Ovary (tissue), 9 donors: ENCODE results near the gene MDM4. TPM values are rescaled to one million over a fixed set of nuclear protein-coding genes. Genes with fewer than 3 reads are reported as not detected.
"Not testable (repeated sequence)": the region's sequence is repeated elsewhere in the genome, so short reads cannot be mapped to it uniquely, and the experiment has no call there.

ENCODE experiments used
- DNase-seq, 5 donors: peaks; one replicate each; pipeline ENCODE4 v3.0.0-alpha.2; 2019 to 2020
- H3K27ac ChIP-seq, 2 donors: fragments of 200-600 bp; one replicate each; pipeline versions ENCODE4 v1.5.1 to v1.8.0; 2019 to 2022
- H3K27me3 ChIP-seq: fragments of 200-600 bp; one replicate; pipeline ENCODE4 v1.8.0; 2022
- H3K36me3 ChIP-seq: fragments of 200-600 bp; sonication (generic); one replicate; pipeline ENCODE4 v1.5.1; 2019
- H3K4me1 ChIP-seq: one replicate; pipeline ENCODE4 v1.8.1; 2013; ENCODE audit warnings: mild to moderate bottlenecking, moderate library complexity; ENCODE audit not compliant: insufficient read depth
- H3K4me3 ChIP-seq: fragments of 200-600 bp; sonication (generic); one replicate; pipeline ENCODE4 v1.5.1; 2017
- H3K9me3 ChIP-seq, 2 donors: fragments of 200-600 bp in 1 of 2; sonication (generic) in 1 of 2; one replicate each; pipeline versions ENCODE4 v1.5.1 to v1.8.1; 2013 to 2019; ENCODE audit warnings: mild to moderate bottlenecking in 1 of 2, moderate library complexity in 1 of 2
- CTCF ChIP-seq, 3 donors: fragments of 450-650 bp in 2 of 3; fragments of 200-600 bp in 1 of 3; IDR thresholded peaks; one replicate each; pipeline versions ENCODE4 v1.5.1 to v1.8.0; 2016 to 2022; ENCODE audit warnings: antibody characterized with exemption in 3 of 3, mild to moderate bottlenecking in 1 of 3
- EP300 ChIP-seq: sonication (generic); formaldehyde crosslinking; IDR thresholded peaks from one replicate; pipeline ENCODE4 v1.6.1; 2017; ENCODE audit warnings: antibody characterized with exemption
- POLR2A ChIP-seq: fragments of 450-650 bp; IDR thresholded peaks from one replicate; pipeline ENCODE4 v1.6.1; 2017; ENCODE audit warnings: antibody characterized with exemption, mild to moderate bottlenecking, moderate library complexity
- WGBS, 3 donors: extraction: QIAGEN DNeasy Blood & Tissue Kit in 1 of 3; methylation state at CpG; one replicate each; pipeline versions ENCODE4 v1.1.5 to v1.1.7; 2013 to 2017; 5-methylcytosine and 5-hydroxymethylcytosine counted together
- intact Hi-C, 4 donors: fragments of 100-400 bp; cut with DNase I; formaldehyde crosslinking; loops; one replicate each; pipeline versions ENCODE4 v1.11.0 to v1.15.1; 2022 to 2023
- polyA plus RNA-seq, 2 donors: library from polyadenylated mRNA; stranded (reverse); fragments of 200-250 nt in 1 of 2; fragments of 350-450 nt in 1 of 2; fragmentation: Illumina TruSeq in 1 of 2; extraction: RNeasy Lipid Tissue Mini Kit (QIAGEN cat#74804) in 1 of 2; gene quantifications; one replicate each; pipeline ENCODE4 v1.2.3, GENCODE V29; 2013 to 2014
- total RNA-seq, 7 donors: library from RNA; depleted of rRNA in 2 of 7; stranded (reverse); fragments of >200 nt in 2 of 7; fragmentation: NEBNext Ultra II Directional in 3 of 7; extraction: Animal tissue kit (Norgen Biotek cat#: 25700) in 3 of 7; gene quantifications; one replicate each; pipeline versions ENCODE4 v1.1.0 to v1.2.4, GENCODE V29; 2016 to 2023
- donor health status: DM: no; HTN: no; CAD: no; lungs with moderate emphysema.
- donor health status: DM: no; HTN: no; CAD: no.
- donor health status: Bipolar disorder and iron deficiency.
- donor health status: DM: yes; HTN: yes; CAD: no.
- donor health status: DM: no; HTN: no; CAD: no.
- donor health status: DM: yes; HTN: yes; CAD: no.

MDM4 gene
- total and polyA plus RNA-seq, 9 donors: 10.2 to 113 (median 76.8) TPM

- intact Hi-C loops: no loop called here
These were observed 3.0 kb upstream of the MDM4 start for GRCh38 chr1:204513117-204513716.

GRCh38 chr1:204514828-204515227, 1.4 kb upstream of the MDM4 start:
- no peaks in the 10 kb centered on the region for H3K9me3 ChIP-seq
- WGBS, 3 donors: 59 to 62% (median 61%) methylated on average over 2 of the region's 2 CpGs
- no peak overlapping the region for H3K27ac ChIP-seq
- H3K4me1 ChIP-seq: peaks cover 7% of the 10 kb centered on the region
- DNase-seq: no peak
- H3K4me3 ChIP-seq: no peak overlapping the region
- H3K36me3 ChIP-seq: no peaks in the 10 kb centered on the region
- TF ChIP-seq CTCF (IDR thresholded peaks at IDR 0.05) (no peak), POLR2A (no peak), EP300 (no peak)
- H3K27me3 ChIP-seq: no peaks in the 10 kb centered on the region
- intact Hi-C loops: no loop called here

More at GRCh38 chr1:204513117-204513716, 3.0 kb upstream of the MDM4 start:
- Histone ChIP-seq H3K4me3 (no peak overlapping the region), H3K4me1 (peaks cover 5% of the 10 kb centered on the region), H3K27ac (no peak overlapping the region), H3K36me3 (no peaks in the 10 kb centered on the region), H3K27me3 (no peaks in the 10 kb centered on the region), H3K9me3 (no peaks in the 10 kb centered on the region)
- WGBS, 3 donors: 66 to 76% (median 70%) methylated on average over 15 of the region's 15 CpGs
- no peak for DNase-seq
- TF ChIP-seq EP300: no peak
- TF ChIP-seq POLR2A: no peak
- TF ChIP-seq CTCF (IDR thresholded peaks at IDR 0.05): no peak

- H3K27ac ChIP-seq, intact Hi-C loops, H3K36me3 ChIP-seq, H3K27me3 ChIP-seq, DNase-seq, H3K9me3 ChIP-seq: not testable (repeated sequence)
- H3K4me3 ChIP-seq: peak overlapping the region; percentile 68
- H3K4me1 ChIP-seq: peaks cover 11% of the 10 kb centered on the region
- WGBS, 3 donors: 88 to 93% (median 92%) methylated on average over 19 of the region's 19 CpGs
These were observed 1.2 kb downstream of the MDM4 start for GRCh38 chr1:204517382-204517781.

- intact Hi-C loops: no loop called here
- no peak for DNase-seq
- Histone ChIP-seq H3K4me1 (peaks cover 11% of the 10 kb centered on the region), H3K27me3 (no peaks in the 10 kb centered on the region), H3K27ac (no peak overlapping the region), H3K9me3 (no peaks in the 10 kb centered on the region), H3K36me3 (no peaks in the 10 kb centered on the region), H3K4me3 (no peak overlapping the region)
- TF ChIP-seq CTCF (IDR thresholded peaks at IDR 0.05): no peak
- TF ChIP-seq EP300: no peak
- TF ChIP-seq POLR2A: no peak
- 35 to 46% (median 40%) methylated on average over 5 of the region's 5 CpGs for WGBS, 3 donors
These were observed 4.9 kb downstream of the MDM4 start for GRCh38 chr1:204520834-204521709.

GRCh38 chr1:204521941-204522521, 5.8 kb downstream of the MDM4 start:
- H3K4me1 ChIP-seq: peaks cover 11% of the 10 kb centered on the region
- H3K4me3 ChIP-seq, DNase-seq, H3K27me3 ChIP-seq, H3K27ac ChIP-seq, H3K9me3 ChIP-seq, H3K36me3 ChIP-seq, intact Hi-C loops: not testable (repeated sequence)
- 76 to 90% (median 78%) methylated on average over 5 of the region's 5 CpGs for WGBS, 3 donors
